Measurements from ENCODE around the gene ZG16.

Gene ZG16

DNA sequence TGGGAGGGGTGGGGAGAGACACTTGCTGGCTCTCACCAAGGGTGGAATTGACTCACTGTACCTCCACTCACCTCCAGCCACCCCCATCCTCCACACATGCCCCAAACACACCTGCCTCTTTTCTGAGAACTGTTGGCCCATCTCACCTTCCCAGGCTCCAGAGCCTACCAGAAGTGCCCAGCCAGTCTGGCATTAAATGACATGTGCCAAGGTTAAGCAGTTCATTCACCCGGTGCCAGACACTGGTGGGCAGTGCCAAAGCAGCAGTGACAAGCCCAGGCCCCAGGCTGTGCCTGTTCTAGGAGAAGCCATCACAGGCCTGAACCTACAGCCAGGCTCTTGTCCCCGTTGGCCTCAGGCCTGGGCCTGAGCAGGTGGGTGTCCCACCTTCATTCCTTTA is 53.4 kb downstream of the ZG16 start:
- no peak for DNase-seq (ENCODE audit: low read depth)
- no peak overlapping the region for H3K4me3 ChIP-seq (ENCODE audit: low read depth, low read length)
- TF ChIP-seq, protein P1, sequence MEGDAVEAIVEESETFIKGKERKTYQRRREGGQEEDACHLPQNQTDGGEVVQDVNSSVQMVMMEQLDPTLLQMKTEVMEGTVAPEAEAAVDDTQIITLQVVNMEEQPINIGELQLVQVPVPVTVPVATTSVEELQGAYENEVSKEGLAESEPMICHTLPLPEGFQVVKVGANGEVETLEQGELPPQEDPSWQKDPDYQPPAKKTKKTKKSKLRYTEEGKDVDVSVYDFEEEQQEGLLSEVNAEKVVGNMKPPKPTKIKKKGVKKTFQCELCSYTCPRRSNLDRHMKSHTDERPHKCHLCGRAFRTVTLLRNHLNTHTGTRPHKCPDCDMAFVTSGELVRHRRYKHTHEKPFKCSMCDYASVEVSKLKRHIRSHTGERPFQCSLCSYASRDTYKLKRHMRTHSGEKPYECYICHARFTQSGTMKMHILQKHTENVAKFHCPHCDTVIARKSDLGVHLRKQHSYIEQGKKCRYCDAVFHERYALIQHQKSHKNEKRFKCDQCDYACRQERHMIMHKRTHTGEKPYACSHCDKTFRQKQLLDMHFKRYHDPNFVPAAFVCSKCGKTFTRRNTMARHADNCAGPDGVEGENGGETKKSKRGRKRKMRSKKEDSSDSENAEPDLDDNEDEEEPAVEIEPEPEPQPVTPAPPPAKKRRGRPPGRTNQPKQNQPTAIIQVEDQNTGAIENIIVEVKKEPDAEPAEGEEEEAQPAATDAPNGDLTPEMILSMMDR (IDR thresholded peaks at IDR 0.05; ENCODE audit: insufficient read depth, low read depth, low read length, missing control alignments) = no peak

All from GM12865 (cell line).